Measurements from ENCODE around the gene OR8K3. TPM values are rescaled to one million over a fixed set of nuclear protein-coding genes. Genes with fewer than 3 reads are reported as not detected.

The OR8K3 gene
- total RNA-seq, 1 experiment from 2014 or later, result not detected

GRCh38 chr11:56340289-56340688 is 25.3 kb downstream of the OR8K3 start:
- Mint-ChIP-seq H3K27ac (ENCODE audit: low read depth, unreplicated experiment) (no peak overlapping the region), H3K36me3 (ENCODE audit: insufficient read depth, unreplicated experiment) (no peaks in the 10 kb centered on the region), H3K4me3 (ENCODE audit: unreplicated experiment) (no peak overlapping the region), H3K9me3 (ENCODE audit: unreplicated experiment) (peaks cover 13% of the 10 kb centered on the region), H3K4me1 (ENCODE audit: insufficient read depth, unreplicated experiment) (no peaks in the 10 kb centered on the region), H3K27me3 (ENCODE audit: insufficient read depth, unreplicated experiment) (no peaks in the 10 kb centered on the region)
- BruUV-seq (replicated peaks), result no TSS peak
- CTCF ChIA-PET, result no interaction called here
- intact Hi-C loops (cut with micrococcal nuclease), result no loop called here
- TF ChIP-seq, protein P1, sequence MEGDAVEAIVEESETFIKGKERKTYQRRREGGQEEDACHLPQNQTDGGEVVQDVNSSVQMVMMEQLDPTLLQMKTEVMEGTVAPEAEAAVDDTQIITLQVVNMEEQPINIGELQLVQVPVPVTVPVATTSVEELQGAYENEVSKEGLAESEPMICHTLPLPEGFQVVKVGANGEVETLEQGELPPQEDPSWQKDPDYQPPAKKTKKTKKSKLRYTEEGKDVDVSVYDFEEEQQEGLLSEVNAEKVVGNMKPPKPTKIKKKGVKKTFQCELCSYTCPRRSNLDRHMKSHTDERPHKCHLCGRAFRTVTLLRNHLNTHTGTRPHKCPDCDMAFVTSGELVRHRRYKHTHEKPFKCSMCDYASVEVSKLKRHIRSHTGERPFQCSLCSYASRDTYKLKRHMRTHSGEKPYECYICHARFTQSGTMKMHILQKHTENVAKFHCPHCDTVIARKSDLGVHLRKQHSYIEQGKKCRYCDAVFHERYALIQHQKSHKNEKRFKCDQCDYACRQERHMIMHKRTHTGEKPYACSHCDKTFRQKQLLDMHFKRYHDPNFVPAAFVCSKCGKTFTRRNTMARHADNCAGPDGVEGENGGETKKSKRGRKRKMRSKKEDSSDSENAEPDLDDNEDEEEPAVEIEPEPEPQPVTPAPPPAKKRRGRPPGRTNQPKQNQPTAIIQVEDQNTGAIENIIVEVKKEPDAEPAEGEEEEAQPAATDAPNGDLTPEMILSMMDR (IDR thresholded peaks at IDR 0.05; ENCODE audit: unreplicated experiment), result no peak
- no peak for DNase-seq (ENCODE audit: unreplicated experiment)
- POLR2A ChIA-PET, result no interaction called here

GRCh38 chr11:56345739-56346138 is 30.8 kb downstream of the OR8K3 start, which contains the start of gene OR8K1:
Gene OR8K1 (plus strand): TSS chr11:56346039. CDS start chr11:56346039, 0 bp downstream.
- TF ChIP-seq, protein P1 (IDR thresholded peaks at IDR 0.05; ENCODE audit: unreplicated experiment), result no peak
- BruUV-seq (replicated peaks), result no TSS peak
- H3K36me3 Mint-ChIP-seq (ENCODE audit: insufficient read depth, unreplicated experiment), result no peaks in the 10 kb centered on the region
- no peak for DNase-seq (ENCODE audit: unreplicated experiment)
- no peaks in the 10 kb centered on the region for H3K27me3 Mint-ChIP-seq (ENCODE audit: insufficient read depth, unreplicated experiment)
- H3K27ac Mint-ChIP-seq (ENCODE audit: low read depth, unreplicated experiment), result no peak within 1 kb of the TSS
- peaks cover 18% of the 10 kb centered on the region for H3K9me3 Mint-ChIP-seq (ENCODE audit: unreplicated experiment)
- intact Hi-C loops (cut with micrococcal nuclease), result no loop called here
- no peaks in the 10 kb centered on the region for H3K4me1 Mint-ChIP-seq (ENCODE audit: insufficient read depth, unreplicated experiment)
- no peak within 1 kb of the TSS for H3K4me3 Mint-ChIP-seq (ENCODE audit: unreplicated experiment)
- CTCF ChIA-PET, result no interaction called here
- POLR2A ChIA-PET, result no interaction called here

DNA sequence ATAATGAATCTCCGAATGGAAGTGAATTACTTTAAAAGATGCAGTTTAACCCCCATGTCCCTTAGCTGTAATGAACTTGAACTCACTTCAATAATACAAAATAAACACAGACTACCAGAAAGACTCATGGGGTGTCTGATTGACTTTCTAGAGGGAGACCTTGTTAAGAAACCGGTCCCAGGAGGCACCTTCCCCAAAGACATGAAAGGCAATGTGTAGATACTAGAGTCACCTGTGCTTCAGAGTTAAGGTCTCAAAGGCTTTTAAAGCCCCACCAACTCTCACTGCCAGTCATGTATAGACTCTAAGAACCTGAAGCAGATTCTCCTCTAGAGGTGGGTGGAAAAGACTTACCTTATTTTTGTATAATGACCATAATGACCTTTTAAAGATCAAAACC is 39.0 kb downstream of the OR8K3 start, which contains the start of gene OR8J1:
Gene OR8J1 (plus strand): TSS at position 301 of the 400 bp plus-strand sequence. CDS start 5,956 bp downstream, outside the sequence.
- Mint-ChIP-seq H3K27me3 (ENCODE audit: insufficient read depth, unreplicated experiment) (no peaks in the 10 kb centered on the region), H3K4me3 (ENCODE audit: unreplicated experiment) (no peak within 1 kb of the TSS), H3K27ac (ENCODE audit: low read depth, unreplicated experiment) (no peak within 1 kb of the TSS), H3K9me3 (ENCODE audit: unreplicated experiment) (peaks cover 23% of the 10 kb centered on the region), H3K36me3 (ENCODE audit: insufficient read depth, unreplicated experiment) (no peaks in the 10 kb centered on the region), H3K4me1 (ENCODE audit: insufficient read depth, unreplicated experiment) (no peaks in the 10 kb centered on the region)
- CTCF ChIA-PET, result no interaction called here
- DNase-seq (ENCODE audit: unreplicated experiment), result no peak
- POLR2A ChIA-PET, result no interaction called here
- TF ChIP-seq, protein P1 (IDR thresholded peaks at IDR 0.05; ENCODE audit: unreplicated experiment), result no peak
- no TSS peak for BruUV-seq (replicated peaks)
- intact Hi-C loops (cut with micrococcal nuclease), result no loop called here

Other genes starting within 250 kb of the OR8K3 start
- not detected in 2 replicates for gene OR8I2, start 221.8 kb upstream of the OR8K3 start, total RNA-seq (2022)
- gene OR8H2, start 211.5 kb upstream of the OR8K3 start, total RNA-seq (2022), result not detected in 2 replicates
- not detected in 2 replicates for gene OR8H3, start 192.8 kb upstream of the OR8K3 start, total RNA-seq (2022)
- gene OR8J3, start 174.9 kb upstream of the OR8K3 start, total RNA-seq (2022), result not detected in 2 replicates
- gene OR8K5, start 154.8 kb upstream of the OR8K3 start, total RNA-seq (2022), result not detected in 2 replicates
- gene OR5J2, start 138.5 kb upstream of the OR8K3 start, total RNA-seq (2022), result not detected in 2 replicates
- gene OR5T2, start 80.9 kb upstream of the OR8K3 start, total RNA-seq (2022), result not detected in 2 replicates
- not detected in 2 replicates for gene OR5T3, start 62.9 kb upstream of the OR8K3 start, total RNA-seq (2022)
- gene OR5T1, start 41.0 kb upstream of the OR8K3 start, total RNA-seq (2022), result not detected in 2 replicates
- gene OR8H1, start 22.9 kb upstream of the OR8K3 start, total RNA-seq (2022), result not detected in 2 replicates
- not detected in 2 replicates for gene OR8K1, start 30.9 kb downstream of the OR8K3 start, total RNA-seq (2022)
- not detected in 2 replicates for gene OR8J1, start 39.1 kb downstream of the OR8K3 start, total RNA-seq (2022)
- not detected in 2 replicates for gene OR8U1, start 60.5 kb downstream of the OR8K3 start, total RNA-seq (2022)
- not detected in 2 replicates for gene OR5AL1, start 97.6 kb downstream of the OR8K3 start, total RNA-seq (2022)
- not detected in 2 replicates for gene OR5M3, start 158.2 kb downstream of the OR8K3 start, total RNA-seq (2022)
- not detected in 2 replicates for gene OR5M8, start 176.2 kb downstream of the OR8K3 start, total RNA-seq (2022)
- not detected in 2 replicates for gene OR5M11, start 228.1 kb downstream of the OR8K3 start, total RNA-seq (2022)